ENCODE measurements around the gene NAA80. TPM values are rescaled to one million over a fixed set of nuclear protein-coding genes. Genes with fewer than 3 reads are reported as not detected.
A peak's percentile ranks its signal among the peaks of the same experiment; 100 is the strongest.

Gene NAA80
- polyA plus RNA-seq, 1 donor from 2014 or later, result 4.6 TPM

- Histone ChIP-seq H3K4me3 (ENCODE audit: low read length) (peak overlapping the region; percentile 78), H3K27me3 (ENCODE audit: insufficient read depth, low read depth, low read length) (no peaks in the 10 kb centered on the region), H3K9ac (ENCODE audit: low read length) (peak overlapping the region; percentile 86), H3K79me2 (replicated peaks; ENCODE audit: insufficient read depth, low read length) (no peaks in the 10 kb centered on the region), H3K9me3 (ENCODE audit: low read length) (no peaks in the 10 kb centered on the region), H3K4me2 (ENCODE audit: low read length) (peak overlapping the region; percentile 80), H3K36me3 (ENCODE audit: insufficient read depth, low read length) (no peaks in the 10 kb centered on the region), H3K9me2 (ENCODE audit: insufficient read depth, low read length) (no peaks in the 10 kb centered on the region), H3K27ac (ENCODE audit: low read length) (peak overlapping the region; percentile 68), H2AFZ (ENCODE audit: low read depth, low read length) (no peak overlapping the region), H4K20me1 (ENCODE audit: insufficient read depth) (no peaks in the 10 kb centered on the region), H3F3A (ENCODE audit: insufficient read depth, low read length, poor library complexity, severe bottlenecking) (no peaks in the 10 kb centered on the region)
- TF ChIP-seq TAF1 (IDR thresholded peaks at IDR 0.05; ENCODE audit: low read depth) (no peak), EZH2 (IDR thresholded peaks at IDR 0.05; ENCODE audit: borderline replicate concordance, insufficient read depth, low read length, poor library complexity, severe bottlenecking) (no peak), CTCF (IDR thresholded peaks at IDR 0.05; ENCODE audit: poor library complexity, severe bottlenecking) (no peak), MXI1 (conservative IDR thresholded peaks at IDR 0.05; ENCODE audit: poor library complexity, severe bottlenecking) (no peak)
Measured at GRCh38 chr3:50297896-50298725, 1.1 kb downstream of the NAA80 start.

GRCh38 chr3:50297384-50297775 is 1.8 kb downstream of the NAA80 start:
- Histone ChIP-seq H3K4me2 (ENCODE audit: low read length) (no peak overlapping the region), H3K9me2 (ENCODE audit: insufficient read depth, low read length) (no peaks in the 10 kb centered on the region), H3K79me2 (replicated peaks; ENCODE audit: insufficient read depth, low read length) (no peaks in the 10 kb centered on the region), H3K27ac (ENCODE audit: low read length) (no peak overlapping the region), H3F3A (ENCODE audit: insufficient read depth, low read length, poor library complexity, severe bottlenecking) (no peaks in the 10 kb centered on the region), H3K9me3 (ENCODE audit: low read length) (no peaks in the 10 kb centered on the region), H3K9ac (ENCODE audit: low read length) (no peak overlapping the region), H3K36me3 (ENCODE audit: insufficient read depth, low read length) (no peaks in the 10 kb centered on the region), H3K27me3 (ENCODE audit: insufficient read depth, low read depth, low read length) (no peaks in the 10 kb centered on the region), H3K4me3 (ENCODE audit: low read length) (no peak overlapping the region), H2AFZ (ENCODE audit: low read depth, low read length) (no peak overlapping the region), H4K20me1 (ENCODE audit: insufficient read depth) (no peaks in the 10 kb centered on the region)
- TF ChIP-seq EZH2 (IDR thresholded peaks at IDR 0.05; ENCODE audit: borderline replicate concordance, insufficient read depth, low read length, poor library complexity, severe bottlenecking) (no peak), REST (IDR thresholded peaks at IDR 0.05; ENCODE audit: borderline replicate concordance) (no peak), MXI1 (conservative IDR thresholded peaks at IDR 0.05; ENCODE audit: poor library complexity, severe bottlenecking) (no peak), POLR2AphosphoS5 (IDR thresholded peaks at IDR 0.05) (no peak), CTCF (IDR thresholded peaks at IDR 0.05; ENCODE audit: poor library complexity, severe bottlenecking) (no peak), TAF1 (IDR thresholded peaks at IDR 0.05; ENCODE audit: low read depth) (no peak), EP300 (conservative IDR thresholded peaks at IDR 0.05; ENCODE audit: poor library complexity, severe bottlenecking) (no peak), SMC3 (conservative IDR thresholded peaks at IDR 0.05; ENCODE audit: poor library complexity) (no peak), RAD21 (conservative IDR thresholded peaks at IDR 0.05) (no peak)

Measured in neural cell (in vitro differentiated cells).